IMR-90 (cell line): ENCODE results near the gene ADSS1. TPM values are rescaled to one million over a fixed set of nuclear protein-coding genes. Genes with fewer than 3 reads are reported as not detected.

ENCODE experiments used
- ATAC-seq: fragments of 200-7000 bp; cut with Tn5 transposase; 2 replicates; pipeline ENCODE4 v1.9.1; 2020; ENCODE audit warnings: low read depth, mild to moderate bottlenecking, moderate library complexity
- BruUV-seq: library from RNA; stranded (reverse); fragments of 400-500 nt; replicated peaks from 2 replicates; lab custom pipeline; 2021; lab: Mats Ljungman, UMichigan
- CTCF ChIA-PET: fragments of 300-600 bp; formaldehyde crosslinking; extraction: SDS; loops from one replicate; lab custom pipeline; 2021; ENCODE audit warnings: antibody characterized with exemption; lab: Yijun Ruan, JAX
- POLR2A ChIA-PET: fragments of 300-600 bp; sonication (Branson Sonifier 250); formaldehyde crosslinking; loops from one replicate; lab custom pipeline; 2022; ENCODE audit warnings: antibody characterized with exemption; ENCODE audit not compliant: unreplicated experiment; lab: Charles Lee
- DNase-seq: peaks from one replicate; pipeline ENCODE4 v3.0.0; 2013
- H2AFZ ChIP-seq: replicated peaks from 2 replicates; pipeline ENCODE3; 2013; ENCODE audit warnings: low read length, mild to moderate bottlenecking; ENCODE audit not compliant: poor library complexity
- H2AK5ac ChIP-seq: 2 replicates; pipeline ENCODE4 v1.6.1; 2013; ENCODE audit warnings: low read depth, low read length, inconsistent platforms
- H2AK9ac ChIP-seq: replicated peaks from 2 replicates; pipeline ENCODE3; 2013; ENCODE audit warnings: mild to moderate bottlenecking, low read depth, low read length, moderate library complexity; ENCODE audit not compliant: poor library complexity
- H2BK120ac ChIP-seq: 2 replicates; pipeline ENCODE4 v1.6.1; 2013; ENCODE audit warnings: low read depth, low read length, inconsistent platforms
- H2BK15ac ChIP-seq: 3 replicates; pipeline ENCODE4 v1.6.1; 2013; ENCODE audit warnings: low read depth, low read length, inconsistent platforms
- H2BK20ac ChIP-seq: 2 replicates; pipeline ENCODE4 v1.6.1; 2013; ENCODE audit warnings: low read depth, mild to moderate bottlenecking, inconsistent platforms, low read length, moderate library complexity
- H2BK5ac ChIP-seq: 2 replicates; pipeline ENCODE4 v1.6.1; 2013; ENCODE audit warnings: mild to moderate bottlenecking, low read depth, low read length, inconsistent platforms; ENCODE audit not compliant: poor library complexity, severe bottlenecking
- H3K14ac ChIP-seq: replicated peaks from 2 replicates; pipeline ENCODE4 v1.6.1; 2013; ENCODE audit warnings: low read depth, low read length, inconsistent platforms
- H3K18ac ChIP-seq: 2 replicates; pipeline ENCODE4 v1.6.1; 2013; ENCODE audit warnings: low read depth, low read length, control low read depth
- H3K23ac ChIP-seq: 2 replicates; pipeline ENCODE4 v1.6.1; 2013; ENCODE audit warnings: low read depth, low read length, inconsistent platforms
- H3K27ac ChIP-seq: 2 replicates; pipeline ENCODE4 v1.5.1; 2013; ENCODE audit warnings: mild to moderate bottlenecking, control low read depth, low read length; ENCODE audit not compliant: insufficient read depth
- H3K27me3 ChIP-seq: 2 replicates; pipeline ENCODE4 v1.6.1; 2013; ENCODE audit warnings: low read length; ENCODE audit not compliant: control insufficient read depth, insufficient read depth
- H3K36me3 ChIP-seq: 2 replicates; pipeline ENCODE4 v1.6.1; 2013; ENCODE audit warnings: low read length, mixed read lengths; ENCODE audit not compliant: control insufficient read depth, insufficient read depth
- H3K4ac ChIP-seq: 2 replicates; pipeline ENCODE4 v1.6.1; 2013; ENCODE audit warnings: low read depth, low read length, inconsistent platforms
- H3K4me1 ChIP-seq: 2 replicates; pipeline ENCODE4 v1.6.1; 2013; ENCODE audit warnings: low read length, mixed read lengths; ENCODE audit not compliant: control insufficient read depth, insufficient read depth
- H3K4me2 ChIP-seq: 2 replicates; pipeline ENCODE4 v1.6.1; 2013; ENCODE audit warnings: low read depth, mild to moderate bottlenecking, control low read depth, low read length, moderate library complexity
- H3K4me3 ChIP-seq: 2 replicates; pipeline ENCODE4 v1.5.1; 2013; ENCODE audit warnings: low read depth, mild to moderate bottlenecking, control low read depth, low read length, moderate library complexity; ENCODE audit not compliant: insufficient read depth
- H3K56ac ChIP-seq: 2 replicates; pipeline ENCODE4 v1.6.1; 2013; ENCODE audit warnings: low read length, inconsistent platforms; ENCODE audit not compliant: insufficient read depth; ENCODE audit errors: extremely low read depth
- H3K79me1 ChIP-seq, 2 experiments: 2 replicates each; pipeline ENCODE4 v1.6.1; 2013; ENCODE audit warnings: low read length in 2 of 2, inconsistent platforms in 1 of 2, low read depth in 1 of 2
- H3K9ac ChIP-seq: 2 replicates; pipeline ENCODE4 v1.6.1; 2013; ENCODE audit warnings: low read depth, low read length, control low read depth
- H3K9me1 ChIP-seq: 2 replicates; pipeline ENCODE4 v1.6.1; 2013; ENCODE audit warnings: low read length, inconsistent platforms; ENCODE audit not compliant: insufficient read depth
- H3K9me3 ChIP-seq: 2 replicates; pipeline ENCODE4 v1.6.1; 2013; ENCODE audit warnings: low read length; ENCODE audit not compliant: control insufficient read depth, insufficient read depth
- H4K20me1 ChIP-seq: 2 replicates; pipeline ENCODE4 v1.6.1; 2013; ENCODE audit warnings: low read length, inconsistent platforms; ENCODE audit not compliant: insufficient read depth
- H4K5ac ChIP-seq: 2 replicates; pipeline ENCODE4 v1.6.1; 2013; ENCODE audit warnings: mild to moderate bottlenecking, low read depth, low read length, control low read depth
- H4K8ac ChIP-seq, 2 experiments: 2 replicates each; pipeline ENCODE4 v1.6.1; 2013; ENCODE audit warnings: low read depth in 2 of 2, low read length in 2 of 2, control low read depth in 1 of 2, inconsistent platforms in 1 of 2
- H4K91ac ChIP-seq: 2 replicates; pipeline ENCODE4 v1.6.1; 2013; ENCODE audit warnings: low read depth, low read length, inconsistent platforms; ENCODE audit not compliant: insufficient read depth
- BHLHE40 ChIP-seq: fragments of 150-350 bp; IDR thresholded peaks from 2 replicates; pipeline ENCODE4 v1.6.1; 2016; ENCODE audit warnings: mild to moderate bottlenecking, low read depth, low read length
- CEBPB ChIP-seq: IDR thresholded peaks from 2 replicates; pipeline ENCODE4 v1.6.1; 2012; ENCODE audit warnings: low read depth, low read length, improper control_type of control experiment
- CHD1 ChIP-seq: IDR thresholded peaks from 2 replicates; pipeline ENCODE4 v1.6.1; 2012; ENCODE audit warnings: low read depth, low read length, improper control_type of control experiment
- CTCF ChIP-seq: conservative IDR thresholded peaks from 2 replicates; pipeline ENCODE4 v1.5.1; 2012; ENCODE audit warnings: mild to moderate bottlenecking, low read depth, low read length, improper control_type of control experiment
- ELK1 ChIP-seq: fragments of 150-350 bp; IDR thresholded peaks from 2 replicates; pipeline ENCODE4 v1.6.1; 2016; ENCODE audit warnings: low read depth, mild to moderate bottlenecking, low read length, moderate library complexity, borderline replicate concordance
- FOS ChIP-seq: fragments of 150-350 bp; IDR thresholded peaks from 2 replicates; pipeline ENCODE4 v1.6.1; 2016; ENCODE audit warnings: low read depth, low read length
- MAFK ChIP-seq: IDR thresholded peaks from 2 replicates; pipeline ENCODE4 v1.6.1; 2012; ENCODE audit warnings: low read depth, low read length, improper control_type of control experiment
- MAZ ChIP-seq: IDR thresholded peaks from 2 replicates; pipeline ENCODE4 v1.6.1; 2012; ENCODE audit warnings: low read depth, mild to moderate bottlenecking, low read length, improper control_type of control experiment, moderate library complexity, borderline replicate concordance
- MXI1 ChIP-seq: IDR thresholded peaks from 2 replicates; pipeline ENCODE4 v1.6.1; 2012; ENCODE audit warnings: low read depth, mild to moderate bottlenecking, low read length, moderate library complexity, borderline replicate concordance
- NFE2L2 ChIP-seq: fragments of 150-350 bp; IDR thresholded peaks from 2 replicates; pipeline ENCODE4 v1.6.1; 2016; ENCODE audit warnings: low read depth, mild to moderate bottlenecking, low read length
- POLR2A ChIP-seq: IDR thresholded peaks from 2 replicates; pipeline ENCODE4 v1.6.1; 2012; ENCODE audit warnings: mild to moderate bottlenecking, low read depth, low read length
- RAD21 ChIP-seq: IDR thresholded peaks from 2 replicates; pipeline ENCODE4 v1.6.1; 2012; ENCODE audit warnings: low read length, improper control_type of control experiment
- RCOR1 ChIP-seq: IDR thresholded peaks from 2 replicates; pipeline ENCODE4 v1.6.1; 2012; ENCODE audit warnings: mild to moderate bottlenecking, low read length, improper control_type of control experiment; ENCODE audit not compliant: insufficient replicate concordance
- RFX5 ChIP-seq: IDR thresholded peaks from 2 replicates; pipeline ENCODE4 v1.8.0; 2012; ENCODE audit warnings: low read depth, mild to moderate bottlenecking, low read length, moderate library complexity
- SMC3 ChIP-seq: fragments of 150-350 bp; IDR thresholded peaks from 2 replicates; pipeline ENCODE4 v1.6.1; 2016; ENCODE audit warnings: low read depth, mild to moderate bottlenecking, antibody characterized with exemption, low read length, moderate library complexity
- USF2 ChIP-seq: fragments of 150-350 bp; IDR thresholded peaks from 2 replicates; pipeline ENCODE4 v1.6.1; 2017; ENCODE audit warnings: mild to moderate bottlenecking, antibody characterized with exemption, low read length, low read depth
- WGBS, 2 experiments: methylation state at CpG; one replicate each; pipeline versions ENCODE4 v1.1.5 to v1.1.7; 2013; ENCODE audit warnings: missing lambda C conversion rate in 2 of 2; ENCODE audit not compliant: insufficient read length in 1 of 2; ENCODE audit errors: extremely low coverage in 2 of 2; 5-methylcytosine and 5-hydroxymethylcytosine counted together
- dilution Hi-C: fragments of 300-500 bp; cut with HindIII; formaldehyde crosslinking; loops from one replicate; pipeline ENCODE4 v1.14.3; 2018; ENCODE audit warnings: low sequenced_read_pairs; ENCODE audit not compliant: unreplicated experiment
- in situ Hi-C: fragments of 300-500 bp; cut with MboI; formaldehyde crosslinking; loops from 3 replicates; pipeline ENCODE4 v1.14.3; 2019; ENCODE audit warnings: low sequenced_read_pairs, inconsistent platforms, mixed read lengths
- intact Hi-C: fragments of 100-400 bp; cut with micrococcal nuclease; formaldehyde crosslinking; loops from 2 replicates; pipeline ENCODE4 v1.10.0; 2022
- polyA plus RNA-seq, 3 experiments: library from polyadenylated mRNA; depleted of rRNA; stranded (reverse); fragments of >200 nt; gene quantifications; 2 replicates each; pipeline ENCODE4 v1.2.3, GENCODE V29; 2012; ENCODE audit warnings: low replicate concordance in 1 of 3
- total RNA-seq: library from RNA; depleted of rRNA; stranded (reverse); fragments of >200 nt; gene quantifications from 2 replicates; pipeline ENCODE4 v1.2.3, GENCODE V29; 2012

ADSS1 gene
- total and polyA plus RNA-seq, 2 of the 4 experiments (the other 2 are of a cell fraction) = 1.8 to 5.2 TPM

- no peak overlapping the region for H3K27ac ChIP-seq
- H3K9me1 ChIP-seq = no peaks in the 10 kb centered on the region
- H2BK20ac ChIP-seq = no peak overlapping the region
- no peak overlapping the region for H4K91ac ChIP-seq
- no peak overlapping the region for H3K18ac ChIP-seq
- 97% methylated on average over 5 of the region's 28 CpGs; no CpG with 5 or more reads in 1 of the 2 experiments for WGBS, 2 experiments
- H3K14ac ChIP-seq = no peak overlapping the region
- no peak overlapping the region for H4K8ac ChIP-seq
- DNase-seq (no peak), ATAC-seq (no peak)
- H3K4ac ChIP-seq = no peak overlapping the region
- H2AFZ ChIP-seq = no peak overlapping the region
- H3K27me3 ChIP-seq = no peaks in the 10 kb centered on the region
- peaks cover 66% of the 10 kb centered on the region for H4K20me1 ChIP-seq
- BruUV-seq = no TSS peak
- H2BK5ac ChIP-seq = no peak overlapping the region
- H3K9me3 ChIP-seq = no peaks in the 10 kb centered on the region
- CTCF ChIA-PET = interaction anchor here (2.4 kb wide), 1 partner anchor 14 kb away, joined by 6 read pairs; no protein-coding TSS in a partner anchor
- H3K56ac ChIP-seq = no peak overlapping the region
- intact Hi-C loops (no loop called here), dilution Hi-C loops (no loop called here), in situ Hi-C loops (no loop called here)
- H3K9ac ChIP-seq = no peak overlapping the region
- H3K4me1 ChIP-seq = no peaks in the 10 kb centered on the region
- H4K5ac ChIP-seq = no peak overlapping the region
- no peak overlapping the region for H2AK9ac ChIP-seq
- no peak overlapping the region for H2BK120ac ChIP-seq
- POLR2A ChIA-PET = no interaction called here
- H3K23ac ChIP-seq = no peak overlapping the region
- H3K4me3 ChIP-seq = no peak overlapping the region
- H2AK5ac ChIP-seq = no peak overlapping the region
- H3K36me3 ChIP-seq = peaks cover 24% of the 10 kb centered on the region
- H3K79me1 ChIP-seq = peaks cover 8 to 42% of the 10 kb centered on the region in 2 experiments
- no peak overlapping the region for H2BK15ac ChIP-seq
- no peak for TF ChIP-seq BHLHE40
- TF ChIP-seq RAD21 = no peak
- TF ChIP-seq MAZ = no peak
- TF ChIP-seq USF2 = no peak
- no peak for TF ChIP-seq CHD1
- TF ChIP-seq ELK1 = no peak
- TF ChIP-seq FOS = no peak
- no peak for TF ChIP-seq POLR2A
- TF ChIP-seq NFE2L2 = no peak
- no peak for TF ChIP-seq CEBPB
- no peak for TF ChIP-seq CTCF
- TF ChIP-seq RFX5 = no peak
- no peak for TF ChIP-seq RCOR1
- no peak for TF ChIP-seq SMC3
- no peak for TF ChIP-seq MXI1
- TF ChIP-seq MAFK = no peak
- H3K4me2 ChIP-seq = no peak overlapping the region
These were observed 58.2 kb downstream of the ADSS1 start for GRCh38 chr14:104782086-104782807.
